Stomach (tissue), 4 donors: ENCODE measurements around the gene CD81.

Experiments used
- CTCF ChIP-seq, 7 experiments: fragments of 450-650 bp in 4 of 7; fragments of 200-600 bp in 3 of 7; sonication (generic) in 3 of 7; IDR thresholded peaks; one replicate each; pipeline ENCODE4 v1.5.1; 2016 to 2019; ENCODE audit warnings: antibody characterized with exemption in 7 of 7, control low read depth in 2 of 7, mild to moderate bottlenecking in 1 of 7
- EP300 ChIP-seq: sonication (generic); formaldehyde crosslinking; IDR thresholded peaks from one replicate; pipeline ENCODE4 v1.6.1; 2017; ENCODE audit warnings: antibody characterized with exemption
- POLR2A ChIP-seq, 4 donors: fragments of 450-650 bp; IDR thresholded peaks; one replicate each; pipeline ENCODE4 v1.6.1; 2016; ENCODE audit warnings: antibody characterized with exemption in 4 of 4, control low read depth in 2 of 4, mild to moderate bottlenecking in 1 of 4, moderate library complexity in 1 of 4
- POLR2AphosphoS5 ChIP-seq, 3 donors: sonication (generic); formaldehyde crosslinking; IDR thresholded peaks; one replicate each; pipeline ENCODE4 v1.6.1; 2016; ENCODE audit warnings: antibody characterized with exemption in 3 of 3

DNA sequence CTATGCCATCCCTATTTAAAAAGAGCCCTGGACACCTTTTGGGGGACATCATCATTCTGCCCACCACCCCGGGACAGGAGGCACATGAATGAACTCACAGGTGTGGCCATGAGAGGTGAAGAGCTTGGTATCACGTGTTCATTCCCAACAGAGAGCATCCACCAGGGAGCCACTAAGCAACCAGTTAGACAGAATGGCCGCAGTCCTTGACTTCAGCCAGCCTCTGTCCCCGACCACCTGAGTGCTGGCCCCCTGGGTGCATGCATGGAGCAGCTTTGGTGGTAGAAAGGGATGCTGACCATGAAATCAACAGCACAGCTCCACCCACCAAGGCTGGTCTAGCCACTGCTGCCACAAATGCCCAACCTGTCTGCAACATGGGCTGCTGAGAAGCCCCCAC lies 31.1 kb upstream of the CD81 start:
- TF ChIP-seq POLR2A (IDR thresholded peaks at IDR 0.05) (no peak), CTCF (IDR thresholded peaks at IDR 0.05) (no peak), EP300 (no peak), POLR2AphosphoS5 (IDR thresholded peaks at IDR 0.05) (no peak)
